Measurements from ENCODE around the gene CD96. TPM values are rescaled to one million over a fixed set of nuclear protein-coding genes. Genes with fewer than 3 reads are reported as not detected.

Gene CD96
- total and polyA plus RNA-seq, 10 donors = 2.9 to 43.9 (median 24.1) TPM

DNA sequence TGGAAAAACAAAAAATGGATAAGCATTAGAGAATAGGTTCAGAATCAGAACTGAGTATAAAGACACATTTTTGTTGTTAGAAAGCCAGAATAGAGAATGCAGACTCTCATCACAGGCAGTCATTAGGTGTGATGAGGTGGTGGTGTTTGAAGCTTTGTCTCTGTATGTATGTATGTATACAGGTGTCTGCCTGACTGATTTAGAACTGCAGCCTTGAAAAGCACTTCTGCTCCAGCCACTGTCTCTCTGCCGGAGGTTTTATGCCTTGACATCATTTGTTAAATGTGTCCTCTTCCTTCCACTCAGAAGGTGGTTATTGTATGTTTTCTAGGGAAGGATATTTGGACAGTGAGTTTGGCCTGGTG is 133.8 kb downstream of the CD96 start:
- peak overlapping the region in 3 of 8 donors; percentile 10 to 89 (median 25) for H3K27ac ChIP-seq
- H3K36me3 ChIP-seq = no peaks in the 10 kb centered on the region
- H3K27me3 ChIP-seq (replicated peaks in 1 of 7) = peaks cover 0 to 7% (median 0%) of the 10 kb centered on the region in 7 donors
- no peak for TF ChIP-seq POLR2A (IDR thresholded peaks at IDR 0.05)
- TF ChIP-seq, protein P1, sequence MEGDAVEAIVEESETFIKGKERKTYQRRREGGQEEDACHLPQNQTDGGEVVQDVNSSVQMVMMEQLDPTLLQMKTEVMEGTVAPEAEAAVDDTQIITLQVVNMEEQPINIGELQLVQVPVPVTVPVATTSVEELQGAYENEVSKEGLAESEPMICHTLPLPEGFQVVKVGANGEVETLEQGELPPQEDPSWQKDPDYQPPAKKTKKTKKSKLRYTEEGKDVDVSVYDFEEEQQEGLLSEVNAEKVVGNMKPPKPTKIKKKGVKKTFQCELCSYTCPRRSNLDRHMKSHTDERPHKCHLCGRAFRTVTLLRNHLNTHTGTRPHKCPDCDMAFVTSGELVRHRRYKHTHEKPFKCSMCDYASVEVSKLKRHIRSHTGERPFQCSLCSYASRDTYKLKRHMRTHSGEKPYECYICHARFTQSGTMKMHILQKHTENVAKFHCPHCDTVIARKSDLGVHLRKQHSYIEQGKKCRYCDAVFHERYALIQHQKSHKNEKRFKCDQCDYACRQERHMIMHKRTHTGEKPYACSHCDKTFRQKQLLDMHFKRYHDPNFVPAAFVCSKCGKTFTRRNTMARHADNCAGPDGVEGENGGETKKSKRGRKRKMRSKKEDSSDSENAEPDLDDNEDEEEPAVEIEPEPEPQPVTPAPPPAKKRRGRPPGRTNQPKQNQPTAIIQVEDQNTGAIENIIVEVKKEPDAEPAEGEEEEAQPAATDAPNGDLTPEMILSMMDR (IDR thresholded peaks at IDR 0.05 in 8 of 11, conservative IDR thresholded peaks at IDR 0.05 in 3 of 11) = no peak
- TF ChIP-seq POLR2AphosphoS5 (IDR thresholded peaks at IDR 0.05) = no peak
- DNase-seq = no peak
- intact Hi-C loops (cut with DNase I; ENCODE audit: low total_unique reads) = no loop called here
- peak overlapping the region in 5 of 8 donors; percentile 7 to 84 (median 62) for H3K4me3 ChIP-seq
- H3K9me3 ChIP-seq = no peaks in the 10 kb centered on the region
- peaks cover 29 to 64% (median 41%) of the 10 kb centered on the region in 6 donors for H3K4me1 ChIP-seq
- 33 to 52% (median 38%) methylated on average over 1 of the region's 1 CpG for WGBS, 5 donors

DNA sequence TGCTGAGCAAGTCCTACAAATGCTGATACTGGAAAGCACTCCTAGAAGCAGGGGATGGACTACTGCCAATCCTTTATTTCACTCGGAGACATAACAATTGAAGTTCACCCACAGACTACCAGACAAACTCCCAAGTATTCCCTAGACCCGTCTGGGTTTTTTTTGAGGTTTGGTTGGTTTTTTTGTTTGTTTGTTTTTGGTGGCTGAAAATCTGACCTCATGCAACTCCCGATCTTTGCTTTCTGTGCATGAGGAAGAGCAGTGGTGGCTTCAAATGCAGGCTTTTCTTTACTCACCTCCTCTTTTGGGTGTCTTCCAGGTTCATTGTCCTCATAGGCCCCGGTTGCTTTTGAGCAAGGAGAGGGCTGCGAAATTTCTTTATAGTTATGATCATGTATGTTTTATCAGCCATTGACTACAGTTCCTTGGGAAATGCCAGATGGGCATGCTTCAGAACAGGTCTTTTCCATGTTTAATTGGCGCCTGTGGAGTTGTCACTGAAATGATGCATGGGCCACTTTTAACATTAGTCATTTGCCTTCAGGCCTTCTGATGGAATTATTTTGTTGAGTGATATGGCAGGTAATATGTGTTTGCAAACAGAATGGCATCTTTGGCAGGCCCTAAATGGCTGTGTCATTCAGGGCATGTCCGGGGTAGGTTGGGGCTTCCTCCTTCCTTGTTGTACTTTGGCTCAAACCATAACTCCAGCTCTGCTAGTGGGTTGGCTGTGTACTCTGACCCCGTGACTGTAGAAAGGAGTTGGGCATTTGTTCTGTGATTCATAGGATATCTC is 134.4 kb downstream of the CD96 start:
- H3K27ac ChIP-seq = peak overlapping the region in 3 of 8 donors; percentile 10 to 89 (median 25)
- intact Hi-C loops (cut with DNase I; ENCODE audit: low total_unique reads) = no loop called here
- no peaks in the 10 kb centered on the region for H3K9me3 ChIP-seq
- no peak for DNase-seq
- 55 to 62% (median 56%) methylated on average over 8 of the region's 8 CpGs for WGBS, 5 donors
- H3K27me3 ChIP-seq (replicated peaks in 1 of 7) = peaks cover 0 to 7% (median 0%) of the 10 kb centered on the region in 7 donors
- peak overlapping the region in 4 of 8 donors; percentile 7 to 84 (median 38) for H3K4me3 ChIP-seq
- no peaks in the 10 kb centered on the region for H3K36me3 ChIP-seq
- TF ChIP-seq POLR2A (IDR thresholded peaks at IDR 0.05) = no peak
- TF ChIP-seq, protein P1 (IDR thresholded peaks at IDR 0.05 in 8 of 11, conservative IDR thresholded peaks at IDR 0.05 in 3 of 11) = no peak
- H3K4me1 ChIP-seq = peaks cover 29 to 70% (median 41%) of the 10 kb centered on the region in 6 donors

DNA sequence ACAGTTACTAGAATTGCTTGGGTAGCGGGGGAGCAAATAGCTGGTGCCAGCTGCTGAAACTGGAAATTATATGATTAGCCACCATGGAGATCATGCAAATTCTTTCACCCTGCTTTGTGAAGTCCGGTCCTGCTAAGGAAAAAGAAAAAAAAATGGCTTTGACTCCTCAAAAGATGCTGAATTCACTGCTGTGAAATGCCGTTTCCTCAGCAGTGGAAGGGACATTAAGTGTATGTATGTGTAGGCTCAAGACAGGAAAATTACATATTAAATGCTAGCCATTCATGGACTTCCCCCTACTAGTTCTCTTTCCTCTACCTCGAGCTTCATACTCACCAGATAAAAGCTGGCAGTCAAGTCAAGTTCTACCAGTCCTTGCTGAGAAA is 135.0 kb downstream of the CD96 start:
- peaks cover 29 to 70% (median 41%) of the 10 kb centered on the region in 6 donors for H3K4me1 ChIP-seq
- H3K36me3 ChIP-seq = no peaks in the 10 kb centered on the region
- H3K27me3 ChIP-seq (replicated peaks in 1 of 7) = peaks cover 0 to 7% (median 0%) of the 10 kb centered on the region in 7 donors
- WGBS, 5 donors = 49 to 74% (median 54%) methylated on average over 4 of the region's 4 CpGs
- TF ChIP-seq, protein P1 (IDR thresholded peaks at IDR 0.05 in 8 of 11, conservative IDR thresholded peaks at IDR 0.05 in 3 of 11) = no peak
- TF ChIP-seq POLR2AphosphoS5 (IDR thresholded peaks at IDR 0.05) (no peak), POLR2A (IDR thresholded peaks at IDR 0.05) (no peak)
- intact Hi-C loops (cut with DNase I; ENCODE audit: low total_unique reads) = no loop called here
- no peaks in the 10 kb centered on the region for H3K9me3 ChIP-seq
- DNase-seq = no peak
- no peak overlapping the region for H3K27ac ChIP-seq
- peak overlapping the region in 3 of 8 donors; percentile 15 to 84 (median 62) for H3K4me3 ChIP-seq

DNA sequence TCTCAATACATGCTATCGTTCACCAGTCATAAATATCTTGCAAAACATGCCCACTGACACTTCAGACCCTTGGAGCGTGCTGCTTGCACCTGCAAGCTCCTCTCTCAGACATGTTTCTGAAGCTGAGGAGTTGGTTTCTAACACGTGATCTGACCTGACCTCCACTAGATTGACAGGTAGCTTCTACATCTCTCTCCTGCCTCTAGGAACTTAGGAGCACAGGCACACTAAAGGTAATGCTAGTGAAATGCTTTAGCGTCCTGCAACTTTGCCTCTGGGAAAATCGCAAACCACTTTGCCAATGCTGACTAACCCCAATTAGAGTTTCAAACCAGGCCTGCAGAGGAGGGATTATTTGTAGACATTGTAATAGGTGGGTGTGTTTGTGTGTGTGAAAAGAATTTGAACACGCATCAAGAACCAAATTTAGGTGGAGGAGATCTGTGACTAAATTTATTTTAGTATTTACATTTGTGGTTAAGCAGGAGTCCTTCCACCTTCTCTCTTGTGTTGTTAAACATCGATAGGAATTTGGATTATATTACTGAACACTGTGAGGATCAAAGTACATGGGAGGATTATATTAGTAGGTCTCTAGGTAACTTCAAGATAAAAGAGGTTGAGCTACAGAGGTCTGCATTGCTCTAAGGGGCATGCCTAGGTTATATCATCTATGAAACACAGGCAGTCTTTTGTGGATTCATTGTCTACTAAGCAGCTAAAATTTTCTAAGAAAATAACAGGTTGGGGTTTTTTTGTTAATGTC is 139.8 kb downstream of the CD96 start:
- no peak overlapping the region for H3K4me3 ChIP-seq
- no peaks in the 10 kb centered on the region for H3K9me3 ChIP-seq
- H3K4me1 ChIP-seq = peaks cover 5 to 22% (median 7%) of the 10 kb centered on the region in 6 donors
- WGBS, 5 donors = 79 to 91% (median 84%) methylated on average over 7 of the region's 7 CpGs
- DNase-seq = no peak
- H3K27me3 ChIP-seq (replicated peaks in 1 of 7) = peaks cover 0 to 3% (median 0%) of the 10 kb centered on the region in 7 donors
- no peaks in the 10 kb centered on the region for H3K36me3 ChIP-seq
- no peak overlapping the region for H3K27ac ChIP-seq
- intact Hi-C loops (cut with DNase I; ENCODE audit: low total_unique reads) = no loop called here
- TF ChIP-seq, protein P1 (IDR thresholded peaks at IDR 0.05 in 8 of 11, conservative IDR thresholded peaks at IDR 0.05 in 3 of 11) = no peak
- no peak for TF ChIP-seq POLR2A (IDR thresholded peaks at IDR 0.05)
- no peak for TF ChIP-seq POLR2AphosphoS5 (IDR thresholded peaks at IDR 0.05)

All from spleen (tissue), 11 donors.